ENCODE measurements around the gene PRMT9. TPM values are rescaled to one million over a fixed set of nuclear protein-coding genes. Genes with fewer than 3 reads are reported as not detected.

PRMT9 gene
- total and polyA plus RNA-seq, 2 of the 4 experiments (the other 2 are of a cell fraction): 5.0 to 14.2 TPM

- Histone ChIP-seq H3K4ac (ENCODE audit: low read depth, low read length) (no peak overlapping the region), H2AFZ (replicated peaks; ENCODE audit: low read length, poor library complexity) (no peak overlapping the region), H3K14ac (replicated peaks; ENCODE audit: low read depth, low read length) (no peak overlapping the region), H2AK9ac (replicated peaks; ENCODE audit: low read depth, low read length, poor library complexity) (no peak overlapping the region), H2BK15ac (ENCODE audit: low read depth, low read length) (no peak overlapping the region), H3K9me1 (ENCODE audit: insufficient read depth, low read length) (no peaks in the 10 kb centered on the region), H4K5ac (ENCODE audit: low read depth, low read length) (no peak overlapping the region), H3K56ac (ENCODE audit: extremely low read depth, insufficient read depth, low read length) (no peak overlapping the region), H4K91ac (ENCODE audit: insufficient read depth, low read depth, low read length) (no peak overlapping the region), H2BK5ac (ENCODE audit: low read depth, low read length, poor library complexity, severe bottlenecking) (no peak overlapping the region), H3K4me2 (ENCODE audit: low read depth, low read length) (no peak overlapping the region), H3K4me3 (ENCODE audit: insufficient read depth, low read depth, low read length) (no peak overlapping the region), H2BK120ac (ENCODE audit: low read depth, low read length) (no peak overlapping the region), H3K79me1 (ENCODE audit: low read depth in 1 of 2, low read length in 2 of 2) (peaks cover 0 to 3% of the 10 kb centered on the region in 2 experiments; a peak in 1 of 4 replicates), H2AK5ac (ENCODE audit: low read depth, low read length) (no peak overlapping the region), H3K27ac (ENCODE audit: insufficient read depth, low read length) (no peak overlapping the region), H3K18ac (ENCODE audit: low read depth, low read length) (no peak overlapping the region), H3K23ac (ENCODE audit: low read depth, low read length) (no peak overlapping the region), H2BK20ac (ENCODE audit: low read depth, low read length) (no peak overlapping the region), H3K36me3 (ENCODE audit: control insufficient read depth, insufficient read depth, low read length) (peaks cover 15% of the 10 kb centered on the region), H4K20me1 (ENCODE audit: insufficient read depth, low read length) (no peaks in the 10 kb centered on the region), H3K9me3 (ENCODE audit: control insufficient read depth, insufficient read depth, low read length) (no peaks in the 10 kb centered on the region), H3K27me3 (ENCODE audit: control insufficient read depth, insufficient read depth, low read length) (no peaks in the 10 kb centered on the region), H3K4me1 (ENCODE audit: control insufficient read depth, insufficient read depth, low read length) (no peaks in the 10 kb centered on the region), H4K8ac (ENCODE audit: low read depth in 2 of 2, low read length in 2 of 2) (no peak overlapping the region), H3K9ac (ENCODE audit: low read depth, low read length) (no peak overlapping the region)
- TF ChIP-seq RAD21 (IDR thresholded peaks at IDR 0.05; ENCODE audit: low read length): no peak
- no peak for TF ChIP-seq CTCF (conservative IDR thresholded peaks at IDR 0.05; ENCODE audit: low read depth, low read length)
- TF ChIP-seq MAFK (IDR thresholded peaks at IDR 0.05; ENCODE audit: low read depth, low read length): no peak
- no peak for TF ChIP-seq BHLHE40 (IDR thresholded peaks at IDR 0.05; ENCODE audit: low read depth, low read length)
- no peak for TF ChIP-seq MAZ (IDR thresholded peaks at IDR 0.05; ENCODE audit: borderline replicate concordance, low read depth, low read length)
- no peak for TF ChIP-seq FOS (IDR thresholded peaks at IDR 0.05; ENCODE audit: low read depth, low read length)
- no peak for TF ChIP-seq SMC3 (IDR thresholded peaks at IDR 0.05; ENCODE audit: low read depth, low read length)
- no peak for TF ChIP-seq MXI1 (IDR thresholded peaks at IDR 0.05; ENCODE audit: borderline replicate concordance, low read depth, low read length)
- TF ChIP-seq POLR2A (IDR thresholded peaks at IDR 0.05; ENCODE audit: low read depth, low read length): no peak
- TF ChIP-seq NFE2L2 (IDR thresholded peaks at IDR 0.05; ENCODE audit: low read depth, low read length): no peak
- TF ChIP-seq CHD1 (IDR thresholded peaks at IDR 0.05; ENCODE audit: low read depth, low read length): no peak
- no peak for TF ChIP-seq CEBPB (IDR thresholded peaks at IDR 0.05; ENCODE audit: low read depth, low read length)
- TF ChIP-seq RCOR1 (IDR thresholded peaks at IDR 0.05; ENCODE audit: insufficient replicate concordance, low read length): no peak
- TF ChIP-seq USF2 (IDR thresholded peaks at IDR 0.05; ENCODE audit: low read depth, low read length): no peak
- TF ChIP-seq ELK1 (IDR thresholded peaks at IDR 0.05; ENCODE audit: borderline replicate concordance, low read depth, low read length): no peak
- no TSS peak for BruUV-seq (replicated peaks)
- WGBS, 2 experiments (ENCODE audit: extremely low coverage in 2 of 2, insufficient read length in 1 of 2): no CpG with 5 or more reads among the region's 4 CpGs
- intact Hi-C loops (cut with micrococcal nuclease) (no loop called here), in situ Hi-C loops (cut with MboI; ENCODE audit: low sequenced_read_pairs) (no loop called here), dilution Hi-C loops (cut with HindIII; ENCODE audit: low sequenced_read_pairs, unreplicated experiment) (no loop called here)
- ChIA-PET CTCF (no interaction called here), POLR2A (ENCODE audit: unreplicated experiment) (no interaction called here)
- ATAC-seq (ENCODE audit: low read depth) (no peak), DNase-seq (no peak)
Observed at GRCh38 chr4:147658501-147658900, 25.5 kb downstream of the PRMT9 start.

Data from IMR-90 (cell line).